Stimulated activated naive CD8-positive, alpha-beta T cell treated with anti-CD3 and anti-CD28 coated beads, Interleukin-15, amount 100 ng/mL, for 72 hours (primary cell): ENCODE results near the gene SORCS1.

Experiments
- ATAC-seq: fragments of 150-1000 bp; cut with Tn5 transposase; 2 replicates; pipeline ENCODE4 v1.10.0; 2021; ENCODE audit warnings: mild to moderate bottlenecking, moderate library complexity
- DNase-seq, 2 donors: peaks; one replicate each; pipeline ENCODE4 v3.0.0; 2021 to 2022
- H3K27ac Mint-ChIP-seq, 2 donors: one replicate each; pipeline ENCODE4 v1.8.0; 2022; ENCODE audit warnings: mild to moderate bottlenecking in 2 of 2, mixed read lengths in 2 of 2, moderate library complexity in 2 of 2
- H3K27me3 Mint-ChIP-seq: one replicate; pipeline ENCODE4 v1.8.0; 2022; ENCODE audit warnings: mixed read lengths
- H3K4me1 Mint-ChIP-seq: one replicate; pipeline ENCODE4 v1.8.0; 2022; ENCODE audit warnings: mild to moderate bottlenecking, mixed read lengths
- H3K4me3 Mint-ChIP-seq, 2 donors: one replicate each; pipeline ENCODE4 v1.8.0; 2022; ENCODE audit warnings: mild to moderate bottlenecking in 2 of 2, mixed read lengths in 2 of 2, moderate library complexity in 1 of 2
- H3K9me3 Mint-ChIP-seq, 2 donors: one replicate each; pipeline ENCODE4 v1.8.0; 2022; ENCODE audit warnings: mixed read lengths in 2 of 2

The SORCS1 gene

GRCh38 chr10:106540645-106541044 is 623.9 kb downstream of the SORCS1 start:
- ATAC-seq (no peak), DNase-seq (no peak)
- H3K9me3 Mint-ChIP-seq, result peaks cover 0 to under 1% of the 10 kb centered on the region in 2 donors
- H3K27ac Mint-ChIP-seq, result no peak overlapping the region
- H3K27me3 Mint-ChIP-seq, result no peaks in the 10 kb centered on the region
- H3K4me3 Mint-ChIP-seq, result no peak overlapping the region
- no peaks in the 10 kb centered on the region for H3K4me1 Mint-ChIP-seq

DNA sequence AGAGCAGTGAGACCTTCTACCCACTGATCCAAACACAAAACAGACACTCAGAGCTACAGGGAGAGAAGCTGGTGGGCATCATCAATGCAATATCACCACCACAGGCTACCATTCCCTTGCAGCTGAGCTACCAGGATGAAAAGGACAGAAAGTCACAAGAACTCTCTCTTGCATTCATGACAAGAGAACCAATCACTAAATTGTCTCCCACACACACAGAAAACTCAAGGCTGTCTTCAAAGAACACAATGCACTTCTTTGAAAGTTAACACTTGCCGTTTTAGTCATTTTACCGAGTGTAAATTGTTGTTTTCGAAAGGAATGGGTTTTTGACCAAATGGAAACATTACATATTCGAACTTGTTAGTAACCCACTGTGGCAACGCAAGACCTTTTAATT is 626.6 kb downstream of the SORCS1 start:
- peaks cover 0 to 4% of the 10 kb centered on the region in 2 donors for H3K9me3 Mint-ChIP-seq
- no peak overlapping the region for H3K4me3 Mint-ChIP-seq
- ATAC-seq, result no peak
- H3K27me3 Mint-ChIP-seq, result no peaks in the 10 kb centered on the region
- H3K27ac Mint-ChIP-seq, result no peak overlapping the region
- DNase-seq, result no peak
- no peaks in the 10 kb centered on the region for H3K4me1 Mint-ChIP-seq

DNA sequence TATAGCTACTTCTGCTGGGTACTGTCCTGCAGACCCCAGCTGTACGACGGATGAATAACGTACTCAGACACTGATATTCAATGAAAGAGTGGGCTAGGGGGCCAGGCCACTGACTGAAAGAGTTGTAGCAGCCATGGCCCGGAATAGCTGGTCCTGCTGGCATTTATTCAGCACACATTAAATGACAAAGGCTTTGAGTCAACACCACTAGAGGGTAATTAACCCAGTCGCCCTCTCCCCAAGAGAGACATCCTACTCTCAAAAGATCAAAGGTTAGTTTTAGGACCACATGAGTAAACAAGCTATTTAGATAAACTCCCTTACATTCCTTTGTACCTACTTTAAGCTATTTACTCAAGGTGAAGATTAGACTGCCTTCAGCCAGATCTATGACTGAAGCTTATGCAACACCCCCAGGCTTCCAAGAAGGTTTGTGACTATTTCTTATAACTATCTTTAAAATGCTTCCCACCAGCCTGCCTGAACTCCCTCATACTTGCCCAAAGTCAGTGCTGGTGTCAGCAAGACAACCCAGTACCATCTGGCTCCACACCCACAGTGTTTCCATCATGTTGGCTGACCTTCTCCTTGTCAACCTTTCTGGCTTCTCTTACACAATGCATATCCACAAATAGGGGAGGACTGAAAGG is 629.1 kb downstream of the SORCS1 start:
- ATAC-seq, result no peak
- Mint-ChIP-seq H3K27me3 (no peaks in the 10 kb centered on the region), H3K4me3 (no peak overlapping the region), H3K9me3 (peaks cover 0 to 4% of the 10 kb centered on the region in 2 donors), H3K4me1 (no peaks in the 10 kb centered on the region), H3K27ac (no peak overlapping the region)
- DNase-seq, result no peak

- Mint-ChIP-seq H3K27ac (no peak overlapping the region), H3K4me1 (no peaks in the 10 kb centered on the region), H3K27me3 (no peaks in the 10 kb centered on the region), H3K4me3 (no peak overlapping the region), H3K9me3 (peaks cover 0 to 4% of the 10 kb centered on the region in 2 donors)
- DNase-seq (no peak), ATAC-seq (no peak)
Observed at GRCh38 chr10:106534441-106534840, 630.1 kb downstream of the SORCS1 start.

DNA sequence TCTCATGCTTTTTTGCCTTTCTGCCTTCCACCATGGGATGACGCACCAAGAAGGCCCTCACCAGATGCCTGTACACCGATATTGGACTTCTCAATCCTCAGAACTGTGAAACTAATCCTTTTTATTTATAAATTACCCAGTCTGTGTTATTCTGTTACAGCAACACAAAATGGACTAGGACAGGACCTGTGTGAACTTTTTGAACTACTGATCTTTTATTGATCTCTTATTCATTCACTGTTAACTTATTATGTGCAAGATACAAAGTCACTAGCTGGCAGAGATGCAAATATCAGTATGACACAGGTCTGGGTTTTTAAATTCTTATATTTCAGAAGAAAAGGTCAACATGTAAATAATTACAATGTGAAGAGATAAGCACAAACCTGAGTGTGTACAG is 635.8 kb downstream of the SORCS1 start:
- DNase-seq (no peak), ATAC-seq (no peak)
- H3K27ac Mint-ChIP-seq, result no peak overlapping the region
- peaks cover 0 to 5% of the 10 kb centered on the region in 2 donors for H3K9me3 Mint-ChIP-seq
- no peak overlapping the region for H3K4me3 Mint-ChIP-seq
- H3K27me3 Mint-ChIP-seq, result no peaks in the 10 kb centered on the region
- H3K4me1 Mint-ChIP-seq, result no peaks in the 10 kb centered on the region

DNA sequence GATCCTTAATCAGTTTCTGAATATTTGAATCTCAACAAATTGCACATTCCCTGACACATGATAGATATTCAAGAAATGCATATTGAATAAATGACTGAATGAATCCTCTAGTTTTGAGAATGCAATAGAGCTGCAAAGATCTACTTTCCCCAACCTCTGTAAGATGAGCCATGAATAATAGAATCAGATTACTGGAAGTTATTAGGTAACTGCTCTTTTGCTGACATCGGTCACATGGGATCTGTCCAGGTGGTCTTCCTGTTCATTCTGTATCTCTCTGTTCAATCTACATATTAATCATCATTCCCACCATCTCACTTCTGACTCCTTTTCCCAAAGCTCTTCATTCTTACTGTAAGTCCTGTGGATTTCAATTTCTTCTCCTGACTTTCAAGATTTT is 638.7 kb downstream of the SORCS1 start:
- ATAC-seq, result no peak
- Mint-ChIP-seq H3K4me3 (no peak overlapping the region), H3K27ac (no peak overlapping the region), H3K27me3 (no peaks in the 10 kb centered on the region), H3K4me1 (no peaks in the 10 kb centered on the region), H3K9me3 (peaks cover 0 to 5% of the 10 kb centered on the region in 2 donors)
- no peak for DNase-seq
